Measurements from ENCODE around the gene METRNL.

The METRNL gene

GRCh38 chr17:83078378-83079351 is 744 bp upstream of the METRNL start:
- FAIRE-seq (no peak), DNase-seq (ENCODE audit: insufficient read length, low spot score) (no peak)

DNA sequence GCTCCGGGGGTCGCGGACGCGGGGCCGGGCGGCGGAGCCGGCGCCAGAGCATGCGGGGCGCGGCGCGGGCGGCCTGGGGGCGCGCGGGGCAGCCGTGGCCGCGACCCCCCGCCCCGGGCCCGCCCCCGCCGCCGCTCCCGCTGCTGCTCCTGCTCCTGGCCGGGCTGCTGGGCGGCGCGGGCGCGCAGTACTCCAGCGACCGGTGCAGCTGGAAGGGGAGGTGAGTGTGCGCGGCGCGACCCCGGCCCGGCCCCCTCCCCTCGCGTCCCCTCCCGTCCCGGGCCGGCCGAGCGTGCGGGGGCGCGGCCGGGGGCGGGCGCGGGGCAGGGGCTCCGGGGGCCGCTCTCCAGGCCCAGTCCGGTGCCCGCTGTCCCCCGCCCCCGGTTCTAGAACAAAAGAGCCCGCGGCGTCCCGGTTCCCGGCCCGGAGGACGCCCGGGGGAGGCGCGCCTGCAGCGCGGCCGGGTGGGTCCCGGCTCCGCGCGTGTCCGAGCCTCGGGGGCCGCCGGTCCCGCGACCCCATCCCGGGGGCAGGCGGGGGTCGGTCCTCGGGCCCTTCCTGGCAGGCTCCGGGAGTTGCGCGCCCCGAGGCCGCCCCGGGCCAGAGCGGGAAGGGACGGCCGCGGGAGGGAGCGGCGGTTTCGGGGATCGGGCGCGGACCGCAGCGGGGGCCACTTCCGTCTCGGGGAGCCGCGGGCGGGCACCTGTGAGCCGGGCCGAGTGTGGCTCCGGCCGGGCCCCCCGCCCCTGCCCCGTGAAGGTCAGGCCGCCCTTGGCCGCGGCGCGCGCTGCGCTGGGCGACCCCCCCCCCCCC is 563 bp downstream of the METRNL start:
- DNase-seq (ENCODE audit: insufficient read length, low spot score) (no peak), FAIRE-seq (no peak)

GRCh38 chr17:83080579-83080857 is 1.1 kb downstream of the METRNL start:
- no peak for DNase-seq (ENCODE audit: insufficient read length, low spot score)
- FAIRE-seq, result no peak

DNA sequence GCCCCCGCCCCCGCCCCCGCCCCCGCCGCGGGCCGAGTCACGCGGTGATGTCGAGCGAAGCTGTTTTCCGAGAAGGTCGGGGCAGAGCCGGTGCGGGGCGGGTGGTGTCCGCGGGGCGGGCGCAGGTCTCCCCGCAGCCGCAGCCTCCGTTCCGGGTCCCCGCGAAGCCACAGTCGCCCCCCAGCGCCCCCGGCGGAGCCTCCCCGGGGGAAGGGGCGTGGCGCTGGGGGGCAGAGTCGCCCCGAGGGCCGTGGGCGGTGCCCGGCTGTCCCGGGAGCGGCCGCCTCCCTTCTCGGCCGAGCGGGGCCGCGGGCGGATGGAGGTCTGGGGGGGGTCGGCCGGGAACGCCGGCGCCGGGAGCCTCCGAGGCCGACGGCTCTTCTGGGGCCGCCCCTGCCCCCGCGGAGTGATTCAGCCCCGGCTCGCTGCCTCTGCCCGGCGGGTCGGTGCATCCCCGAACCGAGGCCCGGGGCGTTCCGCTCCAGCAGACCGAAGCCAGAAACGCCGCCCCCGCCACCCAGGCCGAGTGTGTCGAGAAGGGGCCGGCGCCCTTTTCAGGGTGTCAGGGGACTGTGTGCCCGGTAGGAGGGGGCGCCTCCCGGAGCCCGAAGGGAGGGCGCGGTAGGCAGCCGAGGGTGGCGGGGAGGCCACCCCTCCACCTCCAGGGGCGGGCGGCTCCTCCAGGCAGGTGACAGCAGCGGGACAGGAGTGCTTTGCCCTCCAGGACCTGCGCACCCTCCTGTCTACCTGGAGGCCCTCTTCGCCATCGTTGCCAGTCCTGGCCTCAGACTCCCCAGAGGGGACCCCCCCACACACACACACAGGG is 1.7 kb downstream of the METRNL start:
- FAIRE-seq, result no peak
- DNase-seq (ENCODE audit: insufficient read length, low spot score), result no peak

GRCh38 chr17:83081684-83082201 is 2.3 kb downstream of the METRNL start:
- FAIRE-seq (no peak), DNase-seq (ENCODE audit: insufficient read length, low spot score) (no peak)

- DNase-seq (ENCODE audit: insufficient read length, low spot score), result no peak
- no peak for FAIRE-seq
These were observed 3.0 kb downstream of the METRNL start for GRCh38 chr17:83082424-83082823.

- no peak for DNase-seq (ENCODE audit: insufficient read length, low spot score)
- FAIRE-seq, result no peak
These were observed 3.5 kb downstream of the METRNL start for GRCh38 chr17:83082909-83083367.

GRCh38 chr17:83083368-83084201 is 4.2 kb downstream of the METRNL start:
- FAIRE-seq, result peak; percentile 91
- DNase-seq (ENCODE audit: insufficient read length, low spot score), result peak; percentile 89

DNA sequence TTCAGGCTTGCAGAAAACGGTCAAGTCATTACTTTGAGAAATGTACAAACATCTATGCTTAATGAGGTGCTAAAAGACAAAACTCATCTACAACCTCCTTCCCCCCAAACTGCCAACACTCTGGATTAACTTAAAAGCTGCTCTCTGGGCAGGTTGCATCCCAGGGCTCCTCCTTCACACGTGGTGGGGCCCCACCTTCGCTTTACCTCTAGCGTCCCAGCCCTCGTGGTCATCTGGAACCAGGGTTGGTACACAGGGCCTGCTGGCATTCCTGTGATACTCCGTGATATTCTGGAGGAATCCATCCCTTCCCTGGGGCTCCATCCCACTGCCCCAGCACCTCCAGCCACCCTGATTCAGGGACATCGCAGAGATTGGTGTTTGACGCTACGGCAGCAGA is 4.8 kb downstream of the METRNL start:
- DNase-seq (ENCODE audit: insufficient read length, low spot score), result no peak
- no peak for FAIRE-seq

- no peak for FAIRE-seq
- DNase-seq (ENCODE audit: insufficient read length, low spot score), result no peak
These were observed 5.2 kb downstream of the METRNL start for GRCh38 chr17:83084621-83085056.

DNA sequence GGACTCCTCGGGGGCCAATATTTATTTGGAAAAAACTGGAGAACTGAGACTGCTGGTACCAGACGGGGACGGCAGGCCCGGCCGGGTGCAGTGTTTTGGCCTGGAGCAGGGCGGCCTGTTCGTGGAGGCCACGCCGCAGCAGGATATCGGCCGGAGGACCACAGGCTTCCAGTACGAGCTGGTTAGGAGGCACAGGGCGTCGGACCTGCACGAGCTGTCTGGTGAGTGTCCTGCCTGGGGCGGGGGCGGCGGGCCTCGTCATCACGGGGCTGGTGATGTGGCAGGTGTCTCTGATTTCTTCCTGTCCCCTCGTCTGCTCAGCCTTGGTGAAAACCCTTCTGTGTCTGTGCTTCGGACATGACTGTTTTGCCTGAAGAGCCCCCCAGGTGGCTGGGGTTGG is 5.7 kb downstream of the METRNL start:
- no peak for DNase-seq (ENCODE audit: insufficient read length, low spot score)
- FAIRE-seq, result no peak

DNA sequence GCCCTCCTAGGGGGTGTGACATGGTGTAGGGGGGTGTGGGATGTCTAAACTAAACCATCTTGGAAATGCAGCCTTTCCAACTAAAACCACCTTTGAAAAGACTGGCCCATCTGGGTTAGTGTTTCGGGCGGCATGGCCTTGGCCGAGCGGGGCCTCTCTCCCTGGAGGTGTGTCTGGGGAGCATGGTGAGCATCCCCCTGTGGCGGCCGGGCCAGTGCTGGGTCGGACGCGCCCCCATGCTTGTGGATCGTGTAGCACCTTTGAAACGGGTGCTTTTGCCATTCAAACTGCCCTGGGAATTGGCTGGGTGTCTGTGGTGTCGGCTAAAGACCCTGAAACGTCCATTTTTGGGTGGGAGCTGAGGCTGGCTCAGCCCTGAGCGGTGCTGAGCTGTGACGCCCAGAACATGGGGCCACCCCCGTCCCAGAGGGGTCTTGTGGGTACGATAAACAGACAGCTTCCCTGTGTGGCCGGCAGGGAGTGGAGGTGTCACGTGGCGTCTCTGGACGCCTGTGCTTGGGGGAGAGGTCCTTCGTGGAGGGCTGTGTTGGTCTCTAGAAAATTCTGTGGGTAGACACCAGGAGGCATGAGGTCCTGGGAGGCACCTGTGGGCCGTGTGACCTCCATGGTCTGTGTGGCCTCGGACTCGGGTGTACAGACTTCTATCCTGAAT is 6.3 kb downstream of the METRNL start:
- FAIRE-seq (no peak), DNase-seq (ENCODE audit: insufficient read length, low spot score) (no peak)

DNA sequence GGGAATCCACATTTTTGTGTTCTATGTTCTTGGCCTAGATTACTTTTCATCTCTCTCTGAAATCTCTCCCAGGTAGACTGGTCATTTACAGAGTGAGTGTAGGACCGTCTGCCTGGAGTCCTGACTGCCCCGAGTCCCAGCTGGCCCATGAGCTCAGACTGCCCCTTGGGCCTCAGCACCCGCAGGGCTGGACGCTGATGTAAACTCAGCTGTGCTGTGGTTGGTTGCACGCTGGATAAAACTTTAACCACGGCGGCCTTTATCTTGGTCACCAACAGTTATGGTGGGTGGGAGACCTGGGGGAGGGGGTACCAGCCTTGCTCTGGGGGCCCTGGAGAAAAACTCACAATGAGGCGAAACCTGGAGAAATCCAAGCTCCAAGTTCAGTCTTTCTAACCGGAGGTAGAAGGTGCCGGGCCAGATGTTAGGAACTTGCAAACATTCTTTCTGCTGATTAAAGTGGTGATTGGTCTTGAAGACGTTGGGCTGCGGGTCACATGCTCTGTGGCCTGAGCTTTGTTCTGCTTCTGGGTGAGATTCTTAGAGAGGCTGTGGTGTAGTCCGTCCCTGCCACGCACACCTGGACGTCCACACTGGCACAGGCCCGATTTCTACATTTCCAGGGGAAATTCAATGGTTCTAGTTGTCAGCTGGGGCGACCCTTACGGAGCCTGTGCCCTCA is 6.9 kb downstream of the METRNL start:
- DNase-seq (ENCODE audit: insufficient read length, low spot score) (no peak), FAIRE-seq (no peak)

DNA sequence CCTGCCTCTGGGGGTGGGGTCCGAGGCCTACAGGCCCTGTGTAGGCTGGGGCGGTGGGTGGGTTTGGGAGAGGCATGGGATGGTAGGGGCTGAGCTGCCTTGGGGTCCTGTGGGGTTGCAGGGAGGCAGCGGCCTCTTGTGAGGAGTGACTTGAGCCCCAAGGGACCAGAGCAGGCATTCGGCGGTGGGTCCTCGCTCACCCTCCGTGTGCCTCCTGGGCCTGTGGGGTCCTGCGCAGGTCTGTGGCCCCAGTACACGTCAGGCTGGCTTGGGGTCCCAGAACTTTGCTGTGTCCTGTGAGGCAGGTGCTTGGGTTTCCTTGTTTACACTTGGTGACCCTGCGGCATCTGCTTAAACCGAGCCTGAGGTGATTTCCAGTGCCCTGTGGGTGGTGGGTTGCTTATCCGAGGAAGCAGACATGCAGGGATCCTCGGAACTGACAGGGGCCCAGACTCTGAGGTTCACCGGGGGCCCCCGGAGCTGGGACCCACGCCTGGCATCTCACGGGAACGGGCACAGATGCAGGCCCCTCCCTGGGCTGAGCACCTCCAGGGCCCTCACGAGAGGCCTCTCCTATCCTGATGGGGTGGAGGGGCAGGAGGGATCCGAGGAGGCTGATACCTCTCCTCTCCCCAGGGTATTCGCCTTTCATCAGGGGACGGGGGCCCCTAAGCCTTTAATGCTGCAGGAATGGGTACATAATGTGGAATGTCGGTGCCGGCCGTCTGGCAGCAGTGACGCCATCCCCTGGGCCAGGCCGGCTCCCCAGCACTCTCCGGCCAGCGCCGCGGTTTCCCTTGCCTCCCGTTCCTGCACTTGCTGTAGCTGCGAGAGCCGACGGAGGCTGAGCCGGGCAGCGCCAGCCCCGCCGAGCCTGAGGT is 7.7 kb downstream of the METRNL start:
- no peak for DNase-seq (ENCODE audit: insufficient read length, low spot score)
- FAIRE-seq, result no peak

- DNase-seq (ENCODE audit: insufficient read length, low spot score), result no peak
- no peak for FAIRE-seq
These were observed 8.5 kb downstream of the METRNL start for GRCh38 chr17:83087788-83088360.

DNA sequence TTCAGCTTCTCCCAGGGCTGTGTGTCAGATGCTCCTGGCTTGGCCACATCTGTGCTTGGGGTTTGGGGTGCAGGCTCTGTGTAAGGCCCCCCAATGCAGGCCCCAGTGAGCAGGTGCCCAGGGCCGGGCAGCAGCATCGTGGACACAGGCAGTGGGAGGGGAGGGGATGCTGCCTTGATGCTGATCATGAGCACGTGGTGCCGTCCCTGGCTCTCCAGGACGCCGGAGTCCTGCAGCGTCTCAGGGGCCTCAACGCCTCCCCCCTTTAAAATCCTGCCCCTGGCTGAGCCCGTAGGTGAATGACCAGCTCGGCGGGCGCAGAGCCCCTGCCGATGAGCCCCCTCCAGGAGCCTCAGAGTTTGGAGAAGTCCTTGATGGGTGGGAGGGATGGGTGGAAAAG is 9.0 kb downstream of the METRNL start:
- DNase-seq (ENCODE audit: insufficient read length, low spot score) (no peak), FAIRE-seq (no peak)

GRCh38 chr17:83088909-83089308 is 9.5 kb downstream of the METRNL start:
- no peak for FAIRE-seq

More at GRCh38 chr17:83088909-83089308, 9.5 kb downstream of the METRNL start:
- DNase-seq (ENCODE audit: insufficient read length, low spot score), result no peak

Data from HTR-8/SVneo (cell line).